ENCODE measurements around the gene LCE1D.

The LCE1D gene

DNA sequence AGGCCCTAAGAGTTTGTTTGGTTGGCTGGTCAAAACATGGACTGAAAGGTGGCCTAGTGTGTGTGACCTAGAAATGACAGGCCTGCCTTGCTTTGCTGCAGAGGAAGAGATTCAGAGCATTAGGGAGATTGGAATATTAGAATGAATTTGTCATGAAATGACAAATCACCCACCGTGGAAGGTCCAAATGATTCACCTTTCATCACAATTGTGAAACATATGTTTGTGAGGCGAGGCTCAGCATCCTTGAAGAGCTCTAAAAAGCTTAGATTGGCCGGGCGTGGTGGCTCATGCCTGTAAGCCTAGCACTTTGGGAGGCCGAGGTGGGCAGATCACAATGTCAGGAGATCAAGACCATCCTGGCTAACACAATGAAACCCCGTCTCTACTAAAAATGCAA lies 20.8 kb downstream of the LCE1D start:
- no peak for DNase-seq

DNA sequence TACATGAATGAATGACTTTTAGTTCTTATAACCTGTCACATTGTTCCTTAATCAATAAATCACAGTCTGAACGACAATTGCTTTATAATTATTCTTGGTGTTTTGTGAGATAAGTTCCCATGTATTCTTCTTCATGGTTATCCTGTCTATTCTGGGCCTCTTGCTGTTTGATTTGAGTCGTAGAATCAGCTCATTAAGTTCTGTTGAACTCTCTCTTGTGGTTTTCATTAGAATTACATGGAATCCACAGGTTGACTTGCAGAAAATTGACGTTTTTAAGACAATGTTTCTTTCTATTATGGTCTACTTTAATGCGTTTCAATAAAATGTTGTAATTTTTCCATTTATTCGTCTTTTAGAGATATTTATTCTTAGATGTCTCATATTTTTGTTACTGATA lies 26.8 kb downstream of the LCE1D start:
- DNase-seq = no peak

GRCh38 chr1:152824964-152825363 lies 28.4 kb downstream of the LCE1D start:
- no peak for DNase-seq

GRCh38 chr1:152827173-152827572 lies 30.7 kb downstream of the LCE1D start, which contains the start of gene LCE1A:
LCE1A (plus strand) TSS chr1:152827473; CDS start chr1:152827473, 0 bp downstream.
- no peak for DNase-seq

DNA sequence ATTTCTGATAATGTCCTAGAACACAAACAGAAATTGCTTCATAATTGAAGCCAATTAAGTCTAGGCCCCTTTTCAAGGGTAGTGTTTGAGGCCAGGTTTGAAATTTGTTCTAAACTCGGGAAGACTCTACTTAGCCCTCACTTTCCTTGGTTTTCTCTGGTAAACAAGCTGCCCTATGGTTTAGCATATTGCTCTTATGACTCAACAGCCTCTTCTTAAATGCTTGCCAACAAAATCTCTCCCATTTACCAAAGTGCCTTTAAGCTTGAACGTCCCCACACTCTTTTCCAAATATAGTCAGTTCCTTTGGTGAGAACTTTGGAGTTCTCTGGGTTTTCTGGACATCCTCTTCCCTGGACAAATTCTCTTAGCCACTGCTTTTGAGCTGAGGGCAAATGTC lies 40.3 kb downstream of the LCE1D start:
- DNase-seq = no peak

GRCh38 chr1:152842556-152842955 lies 46.0 kb downstream of the LCE1D start, which contains the start of gene LCE6A:
LCE6A (plus strand) TSS chr1:152842856; CDS start chr1:152843521, 665 bp downstream.
- DNase-seq = no peak

Measured in T-helper 9 cell (primary cell).